Pancreas (tissue), 10 donors: ENCODE data around the gene PPP4R2. TPM values are rescaled to one million over a fixed set of nuclear protein-coding genes. Genes with fewer than 3 reads are reported as not detected.

Experiments
- ATAC-seq, 4 donors: fragments of 200-7000 bp; cut with Tn5 transposase; one replicate each; pipeline versions ENCODE4 v1.8.0 to v1.9.1; 2020; ENCODE audit warnings: mild to moderate bottlenecking in 4 of 4, moderate library complexity in 4 of 4
- DNase-seq, 6 donors: peaks; one replicate each; pipeline ENCODE4 v3.0.0-alpha.2; 2020
- FAIRE-seq: peaks from 2 replicates; lab custom pipeline; 2012; peaks lifted over from hg19 to GRCh38; lab: Jason Lieb, UNC
- H3K27ac ChIP-seq, 4 donors: fragments of 200-600 bp; sonication (generic); 1 replicate in 3 of 4; 2 replicates in 1 of 4; pipeline versions ENCODE4 v1.5.0 to v1.8.0; 2020
- H3K27me3 ChIP-seq, 4 donors: fragments of 200-600 bp; one replicate each; pipeline ENCODE4 v1.8.0; 2021
- H3K36me3 ChIP-seq, 3 donors: fragments of 200-600 bp; sonication (generic) in 1 of 3; one replicate each; pipeline versions ENCODE4 v1.5.0 to v1.8.0; 2020 to 2021
- H3K4me1 ChIP-seq, 3 donors: fragments of 200-600 bp; one replicate each; pipeline ENCODE4 v1.8.0; 2021
- H3K4me3 ChIP-seq, 4 donors: fragments of 200-600 bp; sonication (generic) in 2 of 4; one replicate each; pipeline versions ENCODE4 v1.5.0 to v1.8.0; 2020 to 2021
- H3K9me3 ChIP-seq, 4 donors: fragments of 200-600 bp; one replicate each; pipeline ENCODE4 v1.8.0; 2021
- CTCF ChIP-seq, 4 donors: fragments of 200-600 bp; sonication (generic) in 3 of 4; IDR thresholded peaks; one replicate each; pipeline versions ENCODE4 v1.5.0 to v1.8.0; 2021; ENCODE audit warnings: antibody characterized with exemption in 4 of 4
- WGBS, 2 donors: extraction: QIAGEN DNeasy Blood & Tissue Kit; methylation state at CpG; one replicate each; pipeline ENCODE4 v1.1.7; 2013; 5-methylcytosine and 5-hydroxymethylcytosine counted together
- intact Hi-C, 3 donors: fragments of 100-400 bp; cut with DNase I; formaldehyde crosslinking; loops; one replicate each; pipeline versions ENCODE4 v1.11.1 to v1.14.2; 2022
- polyA plus RNA-seq, 2 donors: library from polyadenylated mRNA; stranded (reverse); fragments of 200-250 nt; gene quantifications; one replicate each; pipeline ENCODE4 v1.2.3, GENCODE V29; 2013
- total RNA-seq, 6 donors: library from RNA; stranded (reverse); fragmentation: NEBNext Ultra II Directional in 4 of 6; extraction: Animal tissue kit (Norgen Biotek cat#: 25700) in 4 of 6; gene quantifications; one replicate each; pipeline versions ENCODE4 v1.2.1 to v1.2.4, GENCODE V29; 2021 to 2023
- donor health status: healthy with polysubstance abuse.
- donor health status: DM: no; HTN: no; CAD: no; lungs with moderate emphysema.
- donor health status: DM: no; HTN: no; CAD: no.
- donor health status: control.
- donor health status: control.
- donor health status: Bipolar disorder and iron deficiency.
- donor health status: DM: yes; HTN: yes; CAD: no.
- donor health status: DM: no; HTN: no; CAD: no.
- donor health status: DM: no; HTN: no; CAD: no.
- donor health status: DM: yes; HTN: yes; CAD: no.

Gene PPP4R2
- total and polyA plus RNA-seq, 8 donors = 8.2 to 45.6 (median 23.4) TPM

- no peak for ATAC-seq
- no peak for TF ChIP-seq CTCF (IDR thresholded peaks at IDR 0.05)
- Histone ChIP-seq H3K4me3 (no peak overlapping the region), H3K36me3 (no peaks in the 10 kb centered on the region), H3K9me3 (no peaks in the 10 kb centered on the region), H3K27ac (no peak overlapping the region), H3K4me1 (peaks cover 4 to 17% (median 9%) of the 10 kb centered on the region in 3 donors), H3K27me3 (no peaks in the 10 kb centered on the region)
- intact Hi-C loops = no loop called here
- no peak for DNase-seq
- 42 to 62% methylated on average over 2 of the region's 2 CpGs for WGBS, 2 donors
- no peak for FAIRE-seq
These were observed 35.0 kb downstream of the PPP4R2 start for GRCh38 chr3:73031573-73032103.

- no peak for DNase-seq
- TF ChIP-seq CTCF (IDR thresholded peaks at IDR 0.05) = no peak
- H3K4me1 ChIP-seq = peaks cover 15 to 38% (median 37%) of the 10 kb centered on the region in 3 donors
- H3K27ac ChIP-seq = no peak overlapping the region
- no peak overlapping the region for H3K4me3 ChIP-seq
- intact Hi-C loops = no loop called here
- H3K36me3 ChIP-seq = no peaks in the 10 kb centered on the region
- H3K27me3 ChIP-seq = no peaks in the 10 kb centered on the region
- no peaks in the 10 kb centered on the region for H3K9me3 ChIP-seq
- FAIRE-seq = peak; percentile 32
- peak in 3 of 4 donors; percentile 9 to 39 (median 28) for ATAC-seq
- 34 to 42% methylated on average over 3 of the region's 3 CpGs for WGBS, 2 donors
These were observed 40.3 kb downstream of the PPP4R2 start for GRCh38 chr3:73036694-73037591.

- intact Hi-C loops = no loop called here
- H3K36me3 ChIP-seq = no peaks in the 10 kb centered on the region
- H3K4me3 ChIP-seq = no peak overlapping the region
- no peak for TF ChIP-seq CTCF (IDR thresholded peaks at IDR 0.05)
- H3K9me3 ChIP-seq = no peaks in the 10 kb centered on the region
- H3K4me1 ChIP-seq = peaks cover 12 to 37% (median 36%) of the 10 kb centered on the region in 3 donors
- DNase-seq = no peak
- no peaks in the 10 kb centered on the region for H3K27me3 ChIP-seq
- peak in 2 of 4 donors; percentile 24 to 30 for ATAC-seq
- no peak for FAIRE-seq
- no peak overlapping the region for H3K27ac ChIP-seq
- WGBS, 2 donors = 14 to 15% methylated on average over 3 of the region's 3 CpGs
These were observed 44.9 kb downstream of the PPP4R2 start for GRCh38 chr3:73041537-73041936.

GRCh38 chr3:73043414-73043813 lies 46.8 kb downstream of the PPP4R2 start:
- DNase-seq (no peak), FAIRE-seq (no peak), ATAC-seq (no peak)
- Histone ChIP-seq H3K27me3 (no peaks in the 10 kb centered on the region), H3K4me3 (no peak overlapping the region), H3K27ac (no peak overlapping the region), H3K9me3 (no peaks in the 10 kb centered on the region), H3K4me1 (peaks cover 3 to 26% (median 18%) of the 10 kb centered on the region in 3 donors), H3K36me3 (no peaks in the 10 kb centered on the region)
- WGBS, 2 donors = 73 to 75% methylated on average over 1 of the region's 1 CpG
- no peak for TF ChIP-seq CTCF (IDR thresholded peaks at IDR 0.05)
- intact Hi-C loops = no loop called here
